Measurements from ENCODE around the gene RANBP3L.

GRCh38 chr5:36273809-36274526, 27.7 kb downstream of the RANBP3L start:
- TF ChIP-seq PHF8 (IDR thresholded peaks at IDR 0.05; ENCODE audit: borderline replicate concordance, low read length) (no peak), NRF1 (conservative IDR thresholded peaks at IDR 0.05 in 1 of 2, IDR thresholded peaks at IDR 0.05 in 1 of 2) (no peak), CTCF (IDR thresholded peaks at IDR 0.05 in 2 of 3, conservative IDR thresholded peaks at IDR 0.05 in 1 of 3; ENCODE audit: insufficient read depth in 2 of 3, low read depth in 1 of 3, low read length in 3 of 3) (no peak), ZC3H4 (CRISPR knock-in tag; IDR thresholded peaks at IDR 0.05; ENCODE audit: borderline replicate concordance) (no peak), NR1H2 (CRISPR knock-in tag; IDR thresholded peaks at IDR 0.05) (no peak), NR4A1 (CRISPR knock-in tag; IDR thresholded peaks at IDR 0.05) (no peak), NR4A1 (tag; IDR thresholded peaks at IDR 0.05) (no peak)

Data from K562 (cell line).